SK-N-SH (cell line): Measurements from ENCODE around the gene ORM1. TPM values are rescaled to one million over a fixed set of nuclear protein-coding genes. Genes with fewer than 3 reads are reported as not detected.

ENCODE experiments used
- CTCF ChIA-PET: fragments of 300-600, 350-600 bp; formaldehyde crosslinking; extraction: SDS; loops from one replicate; lab custom pipeline; 2021; lab: Yijun Ruan, JAX
- POLR2A ChIA-PET: fragments of 350-600 bp; sonication (Branson Sonifier 250); formaldehyde crosslinking; extraction: SDS; loops from one replicate; lab custom pipeline; 2020; ENCODE audit warnings: antibody characterized with exemption, inconsistent platforms; lab: Yijun Ruan, JAX
- DNase-seq: peaks from one replicate; pipeline ENCODE4 v3.0.0; 2012
- H2AFZ ChIP-seq: fragments of 200-600 bp; sonication (generic); 2 replicates; pipeline ENCODE4 v1.8.1; 2016; ENCODE audit warnings: antibody characterized with exemption, mild to moderate bottlenecking, low read depth
- H3F3A ChIP-seq: fragments of 200-600 bp; sonication (generic); replicated peaks from 2 replicates; pipeline ENCODE3; 2016; ENCODE audit warnings: antibody characterized with exemption, mild to moderate bottlenecking; ENCODE audit not compliant: insufficient read depth
- H3K27ac ChIP-seq, 2 experiments: fragments of 200-500 bp in 1 of 2; fragments of 200-600 bp in 1 of 2; sonication (Bioruptor generic) in 1 of 2; sonication (generic), shearing (Covaris generic) in 1 of 2; 2 replicates each; pipeline versions ENCODE4 v1.5.1 to v1.6.1; 2014 to 2016; ENCODE audit warnings: low read depth in 2 of 2, inconsistent platforms in 1 of 2, low read length in 1 of 2, mild to moderate bottlenecking in 1 of 2, mixed read lengths in 1 of 2
- H3K27me3 ChIP-seq: fragments of 200-600 bp; sonication (generic), shearing (Covaris generic); 2 replicates; pipeline ENCODE4 v1.6.1; 2016; ENCODE audit warnings: mixed run types; ENCODE audit not compliant: insufficient read depth
- H3K36me3 ChIP-seq, 2 experiments: fragments of 200-500 bp in 1 of 2; fragments of 200-600 bp in 1 of 2; sonication (Bioruptor generic) in 1 of 2; sonication (generic) in 1 of 2; replicated peaks in 1 of 2; 2 replicates each; pipeline versions ENCODE3 to v1.5.1; 2014 to 2016; ENCODE audit warnings: low read length in 1 of 2, mild to moderate bottlenecking in 1 of 2; ENCODE audit not compliant: insufficient read depth in 2 of 2, control insufficient read depth in 1 of 2
- H3K4me1 ChIP-seq, 2 experiments: fragments of 200-500 bp in 1 of 2; fragments of 200-600 bp in 1 of 2; sonication (Bioruptor generic) in 1 of 2; sonication (generic), shearing (Covaris generic) in 1 of 2; 2 replicates each; pipeline versions ENCODE4 v1.5.1 to v1.6.1; 2014 to 2016; ENCODE audit warnings: low read depth in 1 of 2, low read length in 1 of 2, mixed run types in 1 of 2; ENCODE audit not compliant: insufficient read depth in 2 of 2, control insufficient read depth in 1 of 2
- H3K4me2 ChIP-seq: fragments of 200-600 bp; sonication (generic), shearing (Covaris generic); 2 replicates; pipeline ENCODE4 v1.6.1; 2017; ENCODE audit warnings: mixed run types
- H3K4me3 ChIP-seq, 2 experiments: fragments of 200-500 bp in 1 of 2; fragments of 200-600 bp in 1 of 2; sonication (Bioruptor generic) in 1 of 2; sonication (generic), shearing (Covaris generic) in 1 of 2; 2 replicates each; pipeline versions ENCODE4 v1.5.1 to v1.8.1; 2014 to 2016; ENCODE audit warnings: low read depth in 2 of 2, inconsistent platforms in 1 of 2, low read length in 1 of 2, mild to moderate bottlenecking in 1 of 2, mixed read lengths in 1 of 2, moderate library complexity in 1 of 2
- H3K79me2 ChIP-seq: fragments of 200-600 bp; sonication (generic); 2 replicates; pipeline ENCODE4 v1.8.1; 2017; ENCODE audit warnings: mild to moderate bottlenecking; ENCODE audit not compliant: insufficient read depth
- H3K9ac ChIP-seq: fragments of 200-600 bp; sonication (generic); 2 replicates; pipeline ENCODE4 v1.6.1; 2017; ENCODE audit warnings: mixed run types
- H3K9me2 ChIP-seq: fragments of 200-600 bp; sonication (generic); 2 replicates; pipeline ENCODE4 v1.6.1; 2017; ENCODE audit warnings: mixed run types
- H3K9me3 ChIP-seq: fragments of 200-600 bp; sonication (generic); 2 replicates; pipeline ENCODE4 v1.6.1; 2017; ENCODE audit warnings: mixed run types, mild to moderate bottlenecking, moderate library complexity
- H4K20me1 ChIP-seq: fragments of 200-600 bp; sonication (generic); 2 replicates; pipeline ENCODE4 v1.6.1; 2017; ENCODE audit warnings: mild to moderate bottlenecking, mixed run types; ENCODE audit not compliant: insufficient read depth
- EZH2phosphoT487 ChIP-seq: fragments of 200-600 bp; sonication (generic); IDR thresholded peaks from 2 replicates; pipeline ENCODE4 v1.6.1; 2017; ENCODE audit warnings: low read depth, mixed run types, mild to moderate bottlenecking, antibody characterized with exemption, moderate library complexity, borderline replicate concordance
- FOXJ3 ChIP-seq: sonication (generic); formaldehyde crosslinking; IDR thresholded peaks from 2 replicates; pipeline ENCODE4 v1.5.1; 2020; ENCODE audit warnings: mild to moderate bottlenecking, missing genetic modification reagents
- FOXM1 ChIP-seq: IDR thresholded peaks from 2 replicates; pipeline ENCODE4 v1.4.0; 2012; ENCODE audit warnings: low read depth, mild to moderate bottlenecking
- GATA2 ChIP-seq: sonication (generic); formaldehyde crosslinking; IDR thresholded peaks from 2 replicates; pipeline ENCODE4 v1.5.0; 2020; ENCODE audit warnings: mild to moderate bottlenecking, missing genetic modification reagents
- JUND ChIP-seq: IDR thresholded peaks from 2 replicates; pipeline ENCODE4 v1.4.0; 2012
- MEF2A ChIP-seq: IDR thresholded peaks from 2 replicates; pipeline ENCODE4 v1.4.0; 2012; ENCODE audit warnings: low read depth, borderline replicate concordance
- MXI1 ChIP-seq: IDR thresholded peaks from 2 replicates; pipeline ENCODE4 v1.6.1; 2012; ENCODE audit warnings: mild to moderate bottlenecking, low read depth, low read length, improper control_type of control experiment
- RCOR1 ChIP-seq: fragments of 150-350 bp; IDR thresholded peaks from 2 replicates; pipeline ENCODE4 v1.6.1; 2017; ENCODE audit warnings: antibody characterized with exemption, low read length
- RXRA ChIP-seq: IDR thresholded peaks from 2 replicates; pipeline ENCODE4 v1.4.0; 2012; ENCODE audit warnings: low read depth, mild to moderate bottlenecking, borderline replicate concordance
- TAF1 ChIP-seq: IDR thresholded peaks from 2 replicates; pipeline ENCODE4 v1.6.1; 2012; ENCODE audit warnings: low read depth, mild to moderate bottlenecking, low read length, moderate library complexity, borderline replicate concordance
- WGBS: methylation state at CpG from one replicate; pipeline ENCODE4 v1.1.6; 2017; ENCODE audit warnings: low lambda C conversion rate; 5-methylcytosine and 5-hydroxymethylcytosine counted together
- polyA plus RNA-seq, 3 experiments: library from polyadenylated mRNA; depleted of rRNA; stranded (reverse); fragments of >200 nt; gene quantifications; 2 replicates each; pipeline ENCODE4 v1.2.3, GENCODE V29; 2012
- TF ChIP-seq, protein P1 (sequence below): fragments of 150-350 bp; IDR thresholded peaks from 2 replicates; pipeline ENCODE4 v1.6.1; 2017; ENCODE audit warnings: antibody characterized with exemption, low read length, low read depth, borderline replicate concordance
- TF ChIP-seq, protein P2 (sequence below): IDR thresholded peaks from 2 replicates; pipeline ENCODE4; 2012
- TF ChIP-seq, protein P3 (sequence below): IDR thresholded peaks from 2 replicates; pipeline ENCODE4 v1.4.0; 2012; ENCODE audit warnings: low read depth, borderline replicate concordance

Gene ORM1
- polyA plus RNA-seq, 1 of the 3 experiments (the other 2 are of a cell fraction): not detected

DNA sequence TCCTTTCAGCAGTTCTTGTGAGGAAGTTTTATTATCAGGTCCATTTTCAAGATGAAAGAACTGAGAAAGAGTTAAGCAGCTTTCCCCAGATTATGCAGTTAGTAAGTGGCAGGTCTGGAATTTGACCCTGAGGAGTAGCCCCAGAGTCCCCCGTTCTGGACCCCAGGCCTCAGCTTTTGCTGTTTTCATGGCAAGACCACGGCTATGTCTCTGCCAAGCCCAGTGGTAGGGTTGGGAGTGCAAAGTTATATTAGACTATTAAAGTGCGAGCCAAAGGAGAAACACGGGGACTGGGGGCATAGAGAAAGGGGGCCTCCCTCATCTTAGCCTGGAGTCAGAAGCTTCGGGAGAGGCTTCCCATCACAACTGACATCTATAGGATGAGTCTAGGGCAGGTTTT lies 19.3 kb upstream of the ORM1 start (continued):
- TF ChIP-seq, protein P1, sequence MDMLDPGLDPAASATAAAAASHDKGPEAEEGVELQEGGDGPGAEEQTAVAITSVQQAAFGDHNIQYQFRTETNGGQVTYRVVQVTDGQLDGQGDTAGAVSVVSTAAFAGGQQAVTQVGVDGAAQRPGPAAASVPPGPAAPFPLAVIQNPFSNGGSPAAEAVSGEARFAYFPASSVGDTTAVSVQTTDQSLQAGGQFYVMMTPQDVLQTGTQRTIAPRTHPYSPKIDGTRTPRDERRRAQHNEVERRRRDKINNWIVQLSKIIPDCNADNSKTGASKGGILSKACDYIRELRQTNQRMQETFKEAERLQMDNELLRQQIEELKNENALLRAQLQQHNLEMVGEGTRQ: no peak
- TF ChIP-seq FOXM1: no peak
- TF ChIP-seq FOXJ3 (CRISPR knock-in tag): no peak

DNA sequence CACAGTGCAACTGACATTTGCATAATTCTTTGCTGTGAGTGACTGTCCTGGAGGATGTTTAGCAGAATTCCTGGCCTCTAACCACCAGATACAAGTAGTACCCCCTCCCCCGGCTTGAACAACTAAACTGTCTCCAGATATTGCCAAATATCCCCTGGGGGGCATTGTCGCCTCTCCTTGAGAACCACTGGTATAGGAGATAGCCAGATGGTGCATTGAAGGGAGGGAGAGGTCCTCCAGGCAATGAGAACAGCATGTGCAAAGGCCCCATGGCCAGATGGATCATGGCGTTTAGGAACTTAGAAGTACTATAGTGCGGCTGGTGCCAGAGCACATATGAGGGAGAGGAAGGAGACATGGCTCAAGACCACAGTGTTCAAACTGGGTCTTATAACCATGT lies 18.9 kb upstream of the ORM1 start:
- H3K4me2 ChIP-seq: no peak overlapping the region
- no peaks in the 10 kb centered on the region for H3K9me3 ChIP-seq
- no peak for TF ChIP-seq EZH2phosphoT487
- TF ChIP-seq GATA2 (CRISPR knock-in tag): no peak
- TF ChIP-seq, protein P2, sequence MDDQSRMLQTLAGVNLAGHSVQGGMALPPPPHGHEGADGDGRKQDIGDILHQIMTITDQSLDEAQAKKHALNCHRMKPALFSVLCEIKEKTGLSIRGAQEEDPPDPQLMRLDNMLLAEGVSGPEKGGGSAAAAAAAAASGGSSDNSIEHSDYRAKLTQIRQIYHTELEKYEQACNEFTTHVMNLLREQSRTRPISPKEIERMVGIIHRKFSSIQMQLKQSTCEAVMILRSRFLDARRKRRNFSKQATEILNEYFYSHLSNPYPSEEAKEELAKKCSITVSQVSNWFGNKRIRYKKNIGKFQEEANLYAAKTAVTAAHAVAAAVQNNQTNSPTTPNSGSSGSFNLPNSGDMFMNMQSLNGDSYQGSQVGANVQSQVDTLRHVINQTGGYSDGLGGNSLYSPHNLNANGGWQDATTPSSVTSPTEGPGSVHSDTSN: no peak
- TF ChIP-seq MEF2A: no peak
- no peak for TF ChIP-seq TAF1
- TF ChIP-seq, protein P3, sequence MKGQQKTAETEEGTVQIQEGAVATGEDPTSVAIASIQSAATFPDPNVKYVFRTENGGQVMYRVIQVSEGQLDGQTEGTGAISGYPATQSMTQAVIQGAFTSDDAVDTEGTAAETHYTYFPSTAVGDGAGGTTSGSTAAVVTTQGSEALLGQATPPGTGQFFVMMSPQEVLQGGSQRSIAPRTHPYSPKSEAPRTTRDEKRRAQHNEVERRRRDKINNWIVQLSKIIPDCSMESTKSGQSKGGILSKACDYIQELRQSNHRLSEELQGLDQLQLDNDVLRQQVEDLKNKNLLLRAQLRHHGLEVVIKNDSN: no peak
- TF ChIP-seq RXRA: no peak
- TF ChIP-seq RCOR1: no peak
- TF ChIP-seq JUND: no peak
- no peak for TF ChIP-seq MXI1
- no peaks in the 10 kb centered on the region for H3K79me2 ChIP-seq
- H2AFZ ChIP-seq: no peak overlapping the region
- ChIA-PET POLR2A (no interaction called here), CTCF (interaction anchor here (0.7 to 1.2 kb wide), 5 partner anchors 62 to 231 kb away, joined by 3 to 4 read pairs (median 4); partner anchors contain the start of genes COL27A1 and KIF12)
- no peak overlapping the region for H3K4me3 ChIP-seq
- peaks cover 0 to 5% of the 10 kb centered on the region in 2 experiments; a peak in 1 of 4 replicates for H3K4me1 ChIP-seq
- H3K9me2 ChIP-seq: no peaks in the 10 kb centered on the region
- no peaks in the 10 kb centered on the region for H3K27me3 ChIP-seq
- H3K27ac ChIP-seq: no peak overlapping the region
- no peaks in the 10 kb centered on the region for H4K20me1 ChIP-seq
- no peak overlapping the region for H3K9ac ChIP-seq
- DNase-seq: no peak
- no peaks in the 10 kb centered on the region for H3F3A ChIP-seq
- WGBS: 89% methylated on average over 4 of the region's 4 CpGs
- H3K36me3 ChIP-seq: peaks cover 0 to 3% of the 10 kb centered on the region in 2 experiments
